Trophoblast cell (in vitro differentiated cells and primary cell): ENCODE data around the gene GSG1L.

Experiments used
- DNase-seq, 2 donors: peaks; one replicate each; pipeline ENCODE4 v3.0.0-alpha.2; 2016
- H2AFZ ChIP-seq: 2 replicates; pipeline ENCODE4 v1.6.1; 2013; ENCODE audit warnings: low read length, moderate library complexity, mild to moderate bottlenecking; ENCODE audit not compliant: insufficient read depth, poor library complexity
- H2AK5ac ChIP-seq: 2 replicates; pipeline ENCODE4 v1.6.1; 2013; ENCODE audit warnings: mild to moderate bottlenecking, low read length
- H2BK120ac ChIP-seq: 2 replicates; pipeline ENCODE4 v1.6.1; 2013; ENCODE audit warnings: low read length, mild to moderate bottlenecking, moderate library complexity; ENCODE audit not compliant: insufficient read depth, poor library complexity
- H2BK12ac ChIP-seq: 2 replicates; pipeline ENCODE4 v1.6.1; 2013; ENCODE audit warnings: mild to moderate bottlenecking, low read length, moderate library complexity
- H2BK5ac ChIP-seq: 2 replicates; pipeline ENCODE4 v1.6.1; 2013; ENCODE audit warnings: low read length, low read depth, moderate library complexity, mild to moderate bottlenecking; ENCODE audit not compliant: poor library complexity
- H3K14ac ChIP-seq: 2 replicates; pipeline ENCODE4 v1.6.1; 2013; ENCODE audit warnings: mild to moderate bottlenecking, low read length
- H3K18ac ChIP-seq: 2 replicates; pipeline ENCODE4 v1.6.1; 2013; ENCODE audit warnings: mild to moderate bottlenecking, low read length
- H3K23ac ChIP-seq: 2 replicates; pipeline ENCODE4 v1.6.1; 2013; ENCODE audit warnings: low read length
- H3K27ac ChIP-seq: 2 replicates; pipeline ENCODE4 v1.5.1; 2013; ENCODE audit warnings: low read depth, mild to moderate bottlenecking, inconsistent platforms, low read length, moderate library complexity
- H3K27me3 ChIP-seq: 2 replicates; pipeline ENCODE4 v1.6.1; 2013; ENCODE audit warnings: inconsistent platforms, mild to moderate bottlenecking, low read length, moderate library complexity; ENCODE audit not compliant: insufficient read depth
- H3K36me3 ChIP-seq, 2 experiments: 1 replicate in 1 of 2; 2 replicates in 1 of 2; pipeline ENCODE4 v1.6.1; 2013; ENCODE audit warnings: low read length in 2 of 2, mild to moderate bottlenecking in 2 of 2, moderate library complexity in 1 of 2; ENCODE audit not compliant: insufficient read depth in 2 of 2, control insufficient read depth in 1 of 2
- H3K4ac ChIP-seq: 2 replicates; pipeline ENCODE4 v1.6.1; 2013; ENCODE audit warnings: low read depth, mild to moderate bottlenecking, low read length, moderate library complexity
- H3K4me1 ChIP-seq, 2 experiments: 1 replicate in 1 of 2; 2 replicates in 1 of 2; pipeline ENCODE4 v1.6.1; 2013; ENCODE audit warnings: low read length in 2 of 2, mild to moderate bottlenecking in 2 of 2, moderate library complexity in 1 of 2; ENCODE audit not compliant: insufficient read depth in 2 of 2, control insufficient read depth in 1 of 2
- H3K4me2 ChIP-seq: 2 replicates; pipeline ENCODE4 v1.6.1; 2013; ENCODE audit warnings: inconsistent platforms, mild to moderate bottlenecking, low read length, moderate library complexity
- H3K4me3 ChIP-seq: 2 replicates; pipeline ENCODE4 v1.5.1; 2013; ENCODE audit warnings: mild to moderate bottlenecking, low read depth, low read length, inconsistent platforms
- H3K79me1 ChIP-seq: one replicate; pipeline ENCODE4 v1.6.1; 2013; ENCODE audit warnings: low read length
- H3K79me2 ChIP-seq: 2 replicates; pipeline ENCODE4 v1.6.1; 2013; ENCODE audit warnings: low read length, mild to moderate bottlenecking; ENCODE audit not compliant: control insufficient read depth, insufficient read depth, poor library complexity
- H3K9ac ChIP-seq: 2 replicates; pipeline ENCODE4 v1.6.1; 2013; ENCODE audit warnings: mild to moderate bottlenecking, low read length
- H3K9me3 ChIP-seq: 2 replicates; pipeline ENCODE4 v1.6.1; 2013; ENCODE audit warnings: low read depth, mild to moderate bottlenecking, control low read depth, inconsistent platforms, low read length; ENCODE audit not compliant: insufficient read depth
- H4K12ac ChIP-seq: 2 replicates; pipeline ENCODE4 v1.6.1; 2013; ENCODE audit warnings: low read depth, mild to moderate bottlenecking, low read length, moderate library complexity
- H4K8ac ChIP-seq: 2 replicates; pipeline ENCODE4 v1.6.1; 2013; ENCODE audit warnings: low read depth, mild to moderate bottlenecking, low read length, moderate library complexity
- H4K91ac ChIP-seq: one replicate; pipeline ENCODE4 v1.6.1; 2013; ENCODE audit warnings: low read depth, mild to moderate bottlenecking, low read length, moderate library complexity
- WGBS: extraction: QIAGEN DNeasy Blood & Tissue Kit; methylation state at CpG from one replicate; pipeline ENCODE4 v1.1.7; 2013; ENCODE audit warnings: missing lambda C conversion rate; ENCODE audit not compliant: insufficient read length, insufficient coverage; ENCODE audit errors: extremely low coverage; 5-methylcytosine and 5-hydroxymethylcytosine counted together

GSG1L gene

DNA sequence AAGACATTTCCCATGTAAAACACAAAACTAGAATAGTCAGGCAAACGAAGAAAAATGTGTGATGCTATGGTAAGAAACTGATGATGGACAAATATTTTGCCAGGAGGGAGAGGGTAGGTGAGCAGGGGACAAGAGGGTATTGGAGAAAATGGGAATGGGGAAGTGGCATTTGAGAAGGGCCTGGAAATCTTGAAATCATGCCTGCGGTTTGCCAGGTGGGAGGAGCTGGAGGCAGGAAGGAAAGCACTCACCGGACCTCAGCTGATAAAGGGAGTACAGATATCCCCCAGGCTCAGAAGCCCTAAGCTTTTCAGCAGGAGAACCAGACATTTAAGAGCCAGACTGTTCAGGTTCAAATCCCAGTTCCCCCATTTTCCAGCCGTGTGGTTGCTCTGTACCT, 103.6 kb downstream of the GSG1L start:
- Histone ChIP-seq H2AK5ac (no peak overlapping the region), H2BK5ac (no peak overlapping the region), H3K4me2 (no peak overlapping the region), H2AFZ (no peak overlapping the region), H3K9me3 (peaks cover 11% of the 10 kb centered on the region), H3K18ac (no peak overlapping the region), H3K23ac (no peak overlapping the region), H3K14ac (no peak overlapping the region), H2BK120ac (no peak overlapping the region), H4K8ac (no peak overlapping the region), H3K36me3 (no peaks in the 10 kb centered on the region), H3K9ac (no peak overlapping the region), H2BK12ac (no peak overlapping the region), H4K12ac (no peak overlapping the region), H3K4me3 (no peak overlapping the region), H3K4me1 (no peaks in the 10 kb centered on the region), H3K27me3 (no peaks in the 10 kb centered on the region), H3K27ac (no peak overlapping the region), H3K79me2 (no peaks in the 10 kb centered on the region), H4K91ac (no peak overlapping the region), H3K79me1 (no peaks in the 10 kb centered on the region), H3K4ac (no peak overlapping the region)
- no CpG with 5 or more reads among the region's 4 CpGs for WGBS
- DNase-seq = no peak

GRCh38 chr16:27954191-27954590, 109.3 kb downstream of the GSG1L start:
- Histone ChIP-seq H2BK120ac (no peak overlapping the region), H3K79me2 (no peaks in the 10 kb centered on the region), H3K36me3 (no peaks in the 10 kb centered on the region), H4K91ac (no peak overlapping the region), H3K27me3 (no peaks in the 10 kb centered on the region), H3K9me3 (peaks cover 6% of the 10 kb centered on the region), H4K8ac (no peak overlapping the region), H2AK5ac (no peak overlapping the region), H3K4me2 (no peak overlapping the region), H3K18ac (no peak overlapping the region), H3K79me1 (no peaks in the 10 kb centered on the region), H3K4ac (no peak overlapping the region), H3K4me3 (no peak overlapping the region), H3K27ac (no peak overlapping the region), H3K9ac (no peak overlapping the region), H4K12ac (no peak overlapping the region), H2BK12ac (no peak overlapping the region), H3K4me1 (no peaks in the 10 kb centered on the region), H3K14ac (no peak overlapping the region), H2AFZ (no peak overlapping the region), H3K23ac (no peak overlapping the region), H2BK5ac (no peak overlapping the region)
- WGBS = no CpG with 5 or more reads among the region's 3 CpGs
- peak; percentile 38 to 75 for DNase-seq

GRCh38 chr16:27952811-27953210, 110.7 kb downstream of the GSG1L start:
- WGBS = no CpG with 5 or more reads among the region's 3 CpGs
- no peak overlapping the region for H4K12ac ChIP-seq
- no peak overlapping the region for H3K14ac ChIP-seq
- H2AFZ ChIP-seq = no peak overlapping the region
- H2AK5ac ChIP-seq = no peak overlapping the region
- no peak overlapping the region for H3K4ac ChIP-seq
- no peaks in the 10 kb centered on the region for H3K4me1 ChIP-seq
- no peak overlapping the region for H4K8ac ChIP-seq
- no peaks in the 10 kb centered on the region for H3K79me2 ChIP-seq
- peak; percentile 71 to 92 for DNase-seq
- H3K4me3 ChIP-seq = no peak overlapping the region
- no peak overlapping the region for H2BK12ac ChIP-seq
- no peaks in the 10 kb centered on the region for H3K27me3 ChIP-seq
- no peak overlapping the region for H3K27ac ChIP-seq
- peaks cover 6% of the 10 kb centered on the region for H3K9me3 ChIP-seq
- H3K79me1 ChIP-seq = no peaks in the 10 kb centered on the region
- H3K9ac ChIP-seq = no peak overlapping the region
- no peak overlapping the region for H4K91ac ChIP-seq
- no peak overlapping the region for H2BK120ac ChIP-seq
- no peak overlapping the region for H3K4me2 ChIP-seq
- no peak overlapping the region for H2BK5ac ChIP-seq
- no peaks in the 10 kb centered on the region for H3K36me3 ChIP-seq
- no peak overlapping the region for H3K23ac ChIP-seq
- no peak overlapping the region for H3K18ac ChIP-seq

DNA sequence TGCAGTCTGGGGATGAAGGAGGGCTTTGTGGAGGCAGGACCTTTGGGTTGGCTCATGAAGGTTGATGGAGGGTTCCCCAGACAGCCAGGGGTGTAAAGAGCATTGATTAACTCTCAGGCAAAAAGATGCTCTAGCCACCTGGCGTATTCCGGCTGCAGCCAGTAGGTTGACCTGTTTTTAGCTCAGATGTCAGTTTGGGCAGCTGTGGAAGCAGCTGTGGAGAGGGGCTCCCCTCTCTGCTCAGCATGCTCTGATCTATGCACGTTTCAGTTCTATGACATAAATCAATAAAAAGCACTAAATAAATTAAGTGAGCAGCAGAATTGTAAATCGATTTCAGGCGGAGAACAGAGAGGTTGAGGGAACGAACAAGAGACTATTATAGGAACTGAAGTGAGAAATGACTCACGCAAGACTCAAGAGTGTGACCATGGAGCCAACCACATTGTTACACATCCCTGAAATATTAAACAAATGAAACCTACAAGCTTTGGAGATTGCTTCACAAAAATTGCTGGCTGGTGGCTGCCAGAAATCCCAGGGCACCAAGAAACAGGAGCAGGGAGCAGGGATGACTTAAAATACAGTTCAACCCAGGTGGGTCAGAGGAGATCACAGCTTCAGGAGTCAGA, 111.9 kb downstream of the GSG1L start:
- Histone ChIP-seq H3K4me2 (no peak overlapping the region), H2AFZ (no peak overlapping the region), H2BK5ac (no peak overlapping the region), H3K14ac (no peak overlapping the region), H4K8ac (no peak overlapping the region), H3K79me1 (no peaks in the 10 kb centered on the region), H3K4ac (no peak overlapping the region), H3K9ac (no peak overlapping the region), H3K23ac (no peak overlapping the region), H2BK12ac (no peak overlapping the region), H3K18ac (no peak overlapping the region), H3K4me1 (no peaks in the 10 kb centered on the region), H3K9me3 (peaks cover 6% of the 10 kb centered on the region), H4K91ac (no peak overlapping the region), H3K79me2 (no peaks in the 10 kb centered on the region), H3K27ac (no peak overlapping the region), H3K4me3 (no peak overlapping the region), H4K12ac (no peak overlapping the region), H3K27me3 (no peaks in the 10 kb centered on the region), H2AK5ac (no peak overlapping the region), H2BK120ac (no peak overlapping the region), H3K36me3 (no peaks in the 10 kb centered on the region)
- no CpG with 5 or more reads among the region's 7 CpGs for WGBS
- DNase-seq = peak; percentile 43 to 71
